T47D (cell line): ENCODE results near the gene SPINK4.

Source experiments
- DNase-seq, 2 experiments: peaks; one replicate each; pipeline versions ENCODE4 v3.0.0 to v3.0.0-alpha.2; 2011 to 2012; ENCODE audit warnings: low read depth in 1 of 2, low spot score in 1 of 2
- JUND ChIP-seq: IDR thresholded peaks from 2 replicates; pipeline ENCODE4 v1.6.1; 2012; ENCODE audit warnings: low read depth
- in situ Hi-C: cut with HindIII; loops from 2 replicates; pipeline ENCODE4 v1.10.0; 2016; ENCODE audit warnings: low sequenced_read_pairs, low pct_unique_long_range_greater_than_20kb

Gene SPINK4

GRCh38 chr9:33239921-33240320 lies at the start of gene SPINK4:
Gene SPINK4, plus strand, starts transcription at chr9:33240167. Its CDS starts 42 bp downstream, at chr9:33240209.
- in situ Hi-C loops, result no loop called here
- no peak for DNase-seq
- no peak for TF ChIP-seq JUND

GRCh38 chr9:33192493-33193255 lies 47.3 kb upstream of the SPINK4 start:
- no peak for TF ChIP-seq JUND
- in situ Hi-C loops, result no loop called here
- DNase-seq, result no peak

- no peak for TF ChIP-seq JUND
- in situ Hi-C loops, result no loop called here
- DNase-seq, result no peak
Measured at GRCh38 chr9:33193818-33194217, 46.1 kb upstream of the SPINK4 start.

- TF ChIP-seq JUND, result no peak
- in situ Hi-C loops, result no loop called here
- DNase-seq, result no peak
Measured at GRCh38 chr9:33196736-33197135, 43.2 kb upstream of the SPINK4 start.

- DNase-seq, result no peak
- in situ Hi-C loops, result no loop called here
- TF ChIP-seq JUND, result no peak
Measured at GRCh38 chr9:33197279-33198152, 42.5 kb upstream of the SPINK4 start.

GRCh38 chr9:33198165-33198564 lies 41.8 kb upstream of the SPINK4 start:
- TF ChIP-seq JUND, result no peak
- in situ Hi-C loops, result no loop called here
- no peak for DNase-seq

DNA sequence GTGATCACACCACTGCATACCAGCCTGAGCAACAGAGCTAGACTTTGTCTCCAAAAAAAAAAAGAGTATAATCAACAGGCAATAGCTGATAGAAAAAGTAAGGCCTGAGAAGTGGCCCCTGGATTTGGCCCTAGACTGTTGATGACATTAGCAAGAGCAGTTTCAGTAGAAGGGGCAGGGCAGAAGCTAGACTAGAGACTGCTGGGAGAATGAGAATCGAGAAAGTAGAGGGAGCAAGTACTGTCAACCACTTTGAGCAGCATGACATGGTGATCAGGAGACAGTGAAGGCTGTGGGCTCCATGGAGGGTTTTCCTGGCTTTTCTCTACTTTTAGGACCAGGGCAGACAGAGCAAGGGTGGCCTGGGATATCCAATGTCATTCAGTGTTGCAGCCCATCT lies 37.9 kb upstream of the SPINK4 start:
- TF ChIP-seq JUND, result no peak
- DNase-seq, result no peak
- in situ Hi-C loops, result no loop called here

GRCh38 chr9:33202552-33203201 lies 37.3 kb upstream of the SPINK4 start:
- DNase-seq, result no peak
- TF ChIP-seq JUND, result no peak
- in situ Hi-C loops, result no loop called here

- no peak for DNase-seq
- in situ Hi-C loops, result no loop called here
- no peak for TF ChIP-seq JUND
Measured at GRCh38 chr9:33209394-33209793, 30.6 kb upstream of the SPINK4 start.

DNA sequence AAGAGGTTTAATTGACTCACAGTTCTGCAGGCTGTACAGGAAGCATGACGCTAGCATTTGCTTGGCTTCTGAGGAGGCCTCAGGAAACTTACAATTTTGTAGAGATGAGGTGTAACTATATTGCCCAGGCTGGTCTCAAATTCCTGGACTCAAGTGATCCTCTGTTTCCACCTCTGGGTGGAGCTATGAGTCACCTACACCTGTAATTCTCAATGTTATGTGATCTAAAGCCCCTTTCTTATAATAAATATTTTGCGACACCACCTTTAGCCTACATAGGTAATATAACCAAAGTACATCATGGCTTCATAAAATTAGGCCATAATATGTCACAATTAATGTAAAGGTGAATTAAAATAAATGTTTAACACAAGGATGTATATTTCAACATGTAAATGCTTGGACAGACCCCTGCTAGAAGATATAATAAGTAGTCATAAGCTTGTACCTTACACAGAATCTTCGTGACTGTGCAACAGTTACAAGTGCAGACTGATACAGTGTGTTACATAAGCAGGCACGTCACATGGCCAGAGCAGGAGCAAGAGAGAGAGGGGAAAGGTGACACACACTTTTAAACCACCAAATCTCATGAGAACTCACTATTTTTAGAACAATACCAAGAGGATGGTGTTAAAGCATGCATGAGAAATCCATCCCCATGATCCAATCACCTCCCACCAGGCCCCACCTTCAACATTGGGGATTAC lies 29.8 kb upstream of the SPINK4 start:
- DNase-seq, result no peak
- in situ Hi-C loops, result no loop called here
- no peak for TF ChIP-seq JUND

DNA sequence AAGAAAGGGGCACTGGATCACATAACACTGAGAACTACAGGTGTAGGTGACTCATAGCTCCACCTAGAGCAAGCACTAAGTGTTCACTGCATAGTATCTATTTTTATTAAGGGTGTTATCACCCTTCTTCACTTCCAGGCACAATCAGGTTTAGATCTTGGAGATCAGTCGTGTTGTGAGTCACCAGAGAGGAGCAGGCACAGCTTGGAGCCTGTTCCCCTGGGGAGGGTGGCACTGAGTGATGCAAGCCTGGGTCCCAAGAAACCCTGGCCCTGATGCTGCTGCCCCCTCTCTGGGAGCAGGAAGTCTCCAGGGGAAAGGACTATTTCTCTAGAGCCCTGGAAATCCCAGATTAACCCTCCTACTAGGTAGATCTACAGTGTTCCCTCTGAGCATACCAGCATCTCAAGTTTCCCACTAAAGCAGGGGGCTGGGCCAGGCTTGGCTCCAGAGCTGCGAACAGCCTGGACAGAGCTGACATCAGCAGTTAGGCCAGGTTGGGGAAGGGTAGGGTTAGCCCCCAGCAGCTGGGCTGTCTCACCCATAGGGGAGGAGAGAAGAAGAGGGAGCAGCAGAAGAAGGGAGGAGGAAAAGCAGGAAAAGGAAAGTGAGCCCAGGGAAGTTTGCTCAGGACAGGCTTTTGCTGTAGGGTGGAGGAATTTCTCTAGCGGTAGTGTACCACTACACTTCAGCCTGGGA lies 28.1 kb upstream of the SPINK4 start:
- TF ChIP-seq JUND, result no peak
- in situ Hi-C loops, result no loop called here
- DNase-seq, result no peak
